ENCODE measurements around the gene EME1.

EME1 gene

DNA sequence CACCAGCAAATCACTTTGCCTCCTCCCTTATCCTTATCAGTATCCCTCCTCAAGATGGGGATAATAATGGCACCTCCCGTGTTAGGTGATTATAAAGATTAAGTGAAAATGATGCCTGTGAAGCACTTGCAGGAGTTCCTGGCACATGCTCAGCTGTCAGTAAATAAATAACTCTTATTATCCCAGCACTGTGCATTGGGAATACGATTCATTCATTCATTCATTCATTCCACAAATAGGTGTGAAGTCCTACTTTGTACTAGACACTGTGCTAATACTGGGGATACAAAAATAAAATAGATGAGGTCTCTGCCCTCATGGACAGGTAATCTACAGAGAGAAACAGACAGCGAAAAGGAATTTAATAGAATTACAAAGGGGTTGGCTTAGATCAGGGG is 25.1 kb upstream of the EME1 start:
- DNase-seq, result no peak

DNA sequence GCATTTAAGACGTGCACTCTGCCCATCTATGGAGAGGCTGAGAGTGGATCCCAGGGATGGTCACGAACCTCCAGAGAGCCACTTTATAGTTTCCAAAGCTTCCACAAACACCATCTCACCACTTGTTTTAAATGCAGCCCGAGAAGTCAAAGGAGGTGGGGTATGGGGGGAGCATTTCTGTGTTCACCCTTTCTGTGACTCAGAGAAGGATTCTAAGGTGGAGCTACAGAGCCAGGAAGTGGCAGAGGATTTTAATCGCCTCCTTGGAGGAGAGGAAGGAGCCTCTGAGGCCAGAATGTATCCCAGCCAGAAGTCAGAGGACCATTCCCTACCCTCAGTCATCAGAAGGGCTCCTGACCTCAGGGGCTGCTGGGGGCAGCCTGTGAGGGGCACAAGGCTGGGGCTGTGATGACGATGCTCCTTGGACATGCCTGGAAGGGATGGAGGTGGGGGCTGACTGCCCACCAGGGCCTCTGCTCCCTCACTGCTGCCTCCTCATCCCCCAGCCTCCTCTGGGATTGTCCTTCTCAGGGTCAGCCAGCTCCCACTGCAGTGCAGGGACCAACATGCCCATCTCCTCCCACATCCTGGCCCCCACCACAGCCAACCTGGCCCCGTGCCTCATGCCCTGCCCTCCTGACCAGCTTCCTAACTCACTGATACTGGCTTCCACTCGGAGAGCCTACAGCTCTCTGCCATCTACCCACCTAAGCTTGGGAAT is 24.3 kb upstream of the EME1 start:
- no peak for DNase-seq

DNA sequence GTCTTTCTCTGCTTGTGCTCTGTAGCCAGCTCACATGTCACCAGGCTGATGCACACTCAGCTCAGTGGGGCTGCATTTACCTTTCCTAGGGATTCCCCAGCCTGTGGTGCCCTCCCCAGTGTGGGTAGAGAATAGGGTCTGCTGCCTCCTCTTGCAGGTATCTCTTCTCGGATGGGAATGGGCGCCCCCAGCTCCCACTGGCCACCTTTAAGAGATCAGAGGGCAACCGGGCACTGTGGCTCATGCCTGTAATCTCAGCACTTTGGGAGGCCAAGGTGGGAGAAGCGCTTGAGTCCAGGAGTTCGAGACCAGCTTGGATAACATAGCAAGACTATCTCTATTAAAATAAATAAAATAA is 23.8 kb upstream of the EME1 start:
- DNase-seq, result no peak

DNA sequence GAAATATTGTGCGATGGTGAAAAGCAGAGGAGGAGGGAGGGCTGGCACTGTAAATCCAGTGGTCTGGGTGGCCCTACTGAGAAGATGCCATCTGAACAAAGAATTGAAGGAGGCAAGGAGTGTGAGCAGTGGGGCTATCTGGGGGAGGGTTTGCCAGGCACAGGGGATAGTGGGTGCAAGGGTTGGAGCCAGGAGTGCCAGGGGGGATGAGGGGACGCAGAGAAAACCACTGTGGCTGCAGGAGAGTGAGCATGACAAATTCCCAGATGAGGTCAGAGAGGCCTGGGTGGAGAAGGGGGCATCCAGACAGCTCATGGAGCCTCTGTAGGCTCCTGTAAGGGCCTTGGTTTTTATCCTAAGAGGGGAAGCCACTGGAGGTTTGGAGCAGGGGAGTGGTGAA is 22.3 kb upstream of the EME1 start:
- DNase-seq, result no peak

DNA sequence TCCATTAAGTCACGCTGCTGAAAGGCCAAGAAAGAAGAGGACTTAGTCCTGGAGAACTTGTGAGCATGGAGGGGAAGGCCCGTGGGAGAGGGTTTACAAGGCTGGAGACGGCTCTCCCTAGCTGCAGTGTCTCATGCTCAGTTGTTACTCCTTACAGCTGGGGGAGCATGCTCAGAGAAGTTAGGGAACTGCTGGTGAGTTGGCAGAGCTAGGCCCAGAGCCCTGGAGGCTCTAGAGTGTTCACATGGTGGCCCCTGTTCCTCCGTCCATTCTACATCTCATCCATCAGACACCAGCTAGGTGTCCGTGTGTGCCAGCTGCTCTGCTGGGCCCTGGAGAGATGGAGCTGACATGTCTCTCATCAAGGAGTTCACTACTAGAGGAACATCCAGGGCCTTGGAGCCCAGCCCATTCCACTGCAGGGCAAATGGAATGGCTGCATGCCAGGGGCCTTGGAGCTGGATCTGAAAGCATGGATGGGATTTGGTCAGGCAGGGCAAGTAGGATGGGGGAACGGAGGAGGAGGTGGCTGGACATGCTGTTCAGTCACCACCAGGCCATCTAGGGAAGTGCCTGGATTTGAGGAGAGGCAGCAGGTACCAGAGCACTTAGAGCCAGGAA is 20.8 kb upstream of the EME1 start:
- DNase-seq, result no peak

DNA sequence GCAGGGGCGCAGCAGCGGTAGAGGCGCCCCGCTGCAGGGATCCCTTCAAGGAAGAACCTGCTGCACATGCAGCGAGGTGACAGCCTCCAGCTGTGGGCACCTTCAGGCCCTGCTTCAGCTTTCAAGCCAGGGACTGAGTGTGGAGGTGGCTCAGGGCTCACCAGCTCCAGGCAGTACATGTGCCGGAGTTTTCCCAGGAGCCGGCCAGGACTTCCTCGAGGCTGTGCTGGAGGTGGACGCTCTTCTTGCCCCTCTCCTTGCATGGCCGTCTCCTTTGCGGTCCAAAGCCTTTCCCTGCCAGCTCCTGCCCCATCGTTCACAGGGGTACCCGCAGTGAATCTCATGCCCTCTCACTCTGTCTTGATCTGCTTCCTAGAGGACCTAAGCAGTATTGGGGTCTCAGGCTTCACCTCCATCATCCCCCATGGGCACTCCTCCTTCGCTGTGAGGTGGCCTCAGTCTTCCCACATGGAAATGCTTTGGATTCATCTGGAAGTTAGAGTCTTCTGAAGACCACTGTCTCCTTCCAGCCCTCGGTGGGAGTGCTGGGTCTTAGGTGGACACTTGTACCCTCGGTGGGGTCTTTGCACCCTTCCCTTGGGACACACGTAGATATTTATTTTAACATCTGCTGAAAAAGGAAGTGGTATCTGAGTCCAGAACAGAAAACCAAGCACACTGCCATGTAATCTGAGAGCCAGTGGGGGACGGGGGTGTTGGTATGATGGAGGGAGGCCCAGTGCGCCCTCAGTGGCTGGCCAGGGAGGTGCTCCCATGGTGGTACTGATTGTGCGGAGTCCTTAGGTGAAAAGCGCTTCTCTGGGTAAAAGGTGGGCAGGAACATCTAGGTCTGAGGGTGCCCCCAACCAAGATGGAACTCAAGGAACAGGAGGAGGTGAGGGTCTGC is 20.1 kb upstream of the EME1 start:
- no peak for DNase-seq

DNA sequence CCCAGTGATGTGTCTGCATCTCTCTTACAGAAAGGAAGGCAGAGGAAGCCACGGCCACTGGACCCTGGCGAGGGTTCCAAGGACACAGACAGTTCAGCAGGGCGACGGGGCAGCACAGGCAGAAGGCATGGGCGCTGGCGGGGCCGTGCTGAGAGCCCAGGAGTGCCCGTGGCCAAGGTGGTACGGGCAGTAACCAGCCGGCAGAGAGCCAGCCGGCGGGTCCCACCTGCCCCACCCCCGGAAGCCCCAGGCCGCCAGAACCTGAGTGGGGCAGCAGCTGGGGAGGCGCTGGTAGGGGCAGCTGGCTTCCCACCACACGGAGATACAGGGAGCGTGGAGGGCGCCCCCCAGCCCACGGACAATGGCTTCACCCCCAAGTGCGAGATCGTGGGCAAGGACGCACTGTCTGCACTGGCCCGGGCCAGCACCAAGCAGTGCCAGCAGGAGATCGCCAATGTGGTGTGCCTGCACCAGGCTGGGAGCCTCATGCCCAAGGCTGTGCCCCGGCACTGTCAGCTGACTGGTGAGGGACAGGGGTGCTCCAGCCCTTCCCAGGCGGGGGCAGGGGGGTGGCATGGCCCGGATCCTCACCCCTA is 19.3 kb upstream of the EME1 start:
- no peak for DNase-seq

DNA sequence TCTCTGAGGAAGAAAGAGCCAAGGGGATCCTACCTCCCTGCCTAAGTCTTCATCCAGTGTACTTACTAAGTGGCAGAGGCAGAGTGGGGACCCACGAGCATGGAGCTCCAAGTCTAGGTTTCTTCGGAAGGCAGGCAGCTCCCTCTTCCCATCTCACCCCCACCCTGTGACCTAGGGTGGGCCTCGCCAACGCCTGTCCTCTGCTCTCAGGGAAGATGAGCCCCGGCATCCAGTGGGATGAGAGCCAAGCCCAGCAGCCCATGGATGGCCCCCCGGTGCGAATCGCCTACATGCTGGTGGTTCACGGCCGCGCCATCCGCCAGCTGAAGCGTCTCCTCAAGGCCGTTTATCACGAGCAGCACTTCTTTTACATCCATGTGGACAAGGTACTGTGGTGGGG is 18.8 kb upstream of the EME1 start:
- DNase-seq, result no peak

DNA sequence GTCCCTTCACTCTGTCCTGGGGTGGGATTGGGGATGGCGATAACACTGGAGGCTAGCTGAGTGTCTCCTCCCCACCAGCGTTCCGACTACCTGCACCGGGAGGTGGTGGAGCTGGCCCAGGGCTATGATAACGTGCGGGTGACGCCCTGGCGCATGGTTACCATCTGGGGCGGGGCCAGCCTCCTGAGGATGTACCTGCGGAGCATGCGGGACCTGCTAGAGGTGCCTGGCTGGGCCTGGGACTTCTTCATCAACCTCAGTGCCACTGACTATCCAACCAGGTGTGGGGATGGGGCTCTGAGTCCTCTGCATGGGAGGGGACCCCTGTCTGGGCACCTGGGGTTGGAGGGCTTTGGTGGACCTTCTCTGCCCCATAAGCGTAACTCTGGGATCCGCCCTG is 18.3 kb upstream of the EME1 start:
- no peak for DNase-seq

DNA sequence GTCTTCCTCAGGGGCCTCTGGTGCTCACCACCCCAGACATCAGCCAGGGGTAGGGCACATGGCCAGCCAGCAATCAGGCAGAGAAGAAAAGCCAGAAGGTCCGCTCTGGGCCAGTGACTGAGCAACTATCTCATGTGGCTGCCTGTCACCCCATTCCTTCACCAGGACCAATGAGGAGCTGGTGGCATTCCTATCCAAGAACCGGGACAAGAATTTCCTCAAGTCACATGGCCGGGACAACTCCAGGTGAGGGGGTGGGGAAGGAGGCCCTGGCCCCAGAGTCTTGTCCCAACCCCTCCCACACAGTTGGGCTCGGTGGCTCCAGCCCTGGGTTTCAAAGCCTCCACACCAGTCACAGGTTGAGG is 17.7 kb upstream of the EME1 start:
- no peak for DNase-seq

DNA sequence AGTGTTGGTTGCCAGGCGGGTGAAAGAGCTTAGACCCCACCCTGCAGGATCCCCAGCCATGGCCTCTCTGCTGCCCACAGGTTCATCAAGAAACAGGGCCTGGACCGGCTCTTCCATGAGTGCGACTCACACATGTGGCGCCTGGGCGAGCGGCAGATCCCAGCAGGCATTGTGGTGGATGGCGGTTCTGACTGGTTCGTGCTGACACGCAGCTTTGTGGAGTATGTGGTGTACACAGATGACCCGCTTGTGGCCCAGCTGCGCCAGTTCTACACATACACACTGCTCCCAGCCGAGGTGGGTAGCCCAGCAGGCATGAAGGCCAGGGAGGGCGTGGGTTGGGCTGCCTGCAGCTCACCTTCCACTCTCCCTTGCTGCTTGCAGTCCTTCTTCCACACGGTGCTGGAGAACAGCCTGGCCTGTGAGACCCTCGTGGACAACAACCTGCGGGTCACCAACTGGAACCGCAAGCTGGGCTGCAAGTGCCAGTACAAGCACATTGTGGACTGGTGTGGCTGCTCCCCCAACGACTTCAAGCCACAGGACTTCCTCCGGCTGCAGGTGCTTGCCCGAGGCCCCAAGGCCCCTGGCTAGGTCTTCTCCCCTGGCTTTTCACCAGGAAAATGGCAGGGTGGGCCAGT is 17.2 kb upstream of the EME1 start:
- no peak for DNase-seq

DNA sequence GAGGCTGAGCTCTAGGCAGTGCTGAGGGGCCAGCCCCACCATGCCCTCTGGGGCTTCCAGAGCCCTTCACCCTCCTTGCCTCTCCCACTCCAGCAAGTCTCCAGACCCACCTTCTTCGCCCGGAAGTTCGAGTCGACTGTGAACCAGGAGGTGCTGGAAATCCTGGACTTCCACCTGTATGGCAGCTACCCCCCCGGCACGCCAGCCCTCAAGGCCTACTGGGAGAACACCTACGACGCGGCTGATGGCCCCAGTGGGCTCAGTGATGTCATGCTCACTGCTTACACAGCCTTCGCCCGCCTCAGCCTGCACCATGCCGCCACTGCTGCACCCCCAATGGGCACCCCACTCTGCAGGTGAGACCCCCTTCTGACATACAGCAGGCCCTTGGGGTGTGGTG is 16.6 kb upstream of the EME1 start:
- no peak for DNase-seq

DNA sequence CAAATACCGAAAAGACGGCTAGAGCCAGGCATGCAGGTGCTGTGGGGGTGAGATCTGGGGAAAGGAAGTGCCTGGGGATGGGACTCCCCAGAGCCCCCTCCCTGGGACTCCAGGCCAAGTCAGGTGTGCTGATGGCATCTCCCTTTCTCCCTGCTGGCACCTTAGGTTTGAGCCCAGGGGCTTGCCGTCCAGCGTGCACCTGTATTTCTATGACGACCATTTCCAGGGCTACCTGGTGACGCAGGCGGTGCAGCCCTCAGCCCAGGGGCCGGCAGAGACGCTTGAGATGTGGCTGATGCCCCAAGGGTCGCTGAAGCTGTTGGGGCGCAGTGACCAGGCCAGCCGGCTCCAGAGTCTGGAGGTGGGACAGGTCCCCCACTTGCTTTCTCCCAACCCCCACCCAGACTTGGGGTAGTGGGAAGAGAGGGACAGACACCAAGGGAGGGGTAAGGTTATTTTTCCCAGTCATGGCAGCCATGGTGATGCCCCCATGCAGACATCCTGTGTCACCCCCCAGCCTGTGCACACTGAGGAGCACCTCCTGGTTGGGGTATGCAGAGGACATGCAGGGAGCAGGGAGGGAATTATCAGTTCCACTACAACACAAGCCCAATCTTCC is 16.0 kb upstream of the EME1 start:
- DNase-seq, result no peak

DNA sequence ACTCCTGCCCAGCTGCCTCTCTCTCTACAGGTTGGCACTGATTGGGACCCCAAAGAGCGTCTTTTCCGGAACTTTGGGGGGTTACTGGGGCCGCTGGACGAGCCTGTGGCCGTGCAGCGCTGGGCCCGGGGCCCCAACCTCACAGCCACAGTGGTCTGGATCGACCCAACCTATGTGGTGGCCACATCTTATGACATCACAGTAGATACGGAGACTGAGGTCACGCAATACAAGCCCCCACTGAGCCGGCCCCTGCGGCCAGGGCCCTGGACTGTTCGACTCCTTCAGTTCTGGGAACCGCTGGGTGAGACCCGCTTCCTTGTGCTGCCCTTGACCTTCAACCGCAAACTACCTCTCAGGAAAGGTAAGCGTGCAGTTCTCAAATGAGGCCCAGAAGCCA is 14.9 kb upstream of the EME1 start:
- DNase-seq, result no peak

DNA sequence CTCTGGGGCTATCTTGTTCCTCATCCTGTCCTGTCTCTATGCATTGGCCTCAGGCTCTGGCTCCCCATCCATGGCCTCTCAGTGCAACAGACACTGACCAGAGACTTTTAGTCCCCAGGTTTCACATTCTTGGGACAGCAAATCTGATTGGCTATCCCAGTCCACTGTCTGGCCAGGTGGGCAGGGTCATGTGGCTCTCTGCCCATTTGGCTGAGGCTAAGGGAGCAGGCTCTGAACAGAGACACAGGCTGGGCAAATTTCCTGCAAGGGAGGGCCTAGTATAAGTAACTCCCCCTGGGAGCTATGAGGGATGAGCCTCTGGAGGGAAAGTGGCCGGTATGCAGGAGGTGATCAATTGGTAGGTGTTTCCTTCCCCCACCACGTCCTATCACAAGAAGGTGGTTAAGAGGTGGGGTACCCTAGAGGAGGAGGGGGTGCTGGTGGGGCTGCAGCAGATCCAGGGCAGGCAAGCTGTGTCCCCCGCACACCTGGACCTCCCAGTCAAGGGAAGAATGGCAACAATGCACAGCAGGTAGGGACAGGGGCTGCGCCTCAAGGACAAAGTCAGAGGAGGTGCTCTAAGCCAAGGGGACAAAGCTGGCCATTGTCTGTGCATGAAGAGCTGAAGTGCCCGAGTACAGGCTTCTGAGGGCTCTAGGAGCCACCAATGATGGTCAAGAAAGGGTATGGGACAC is 13.9 kb upstream of the EME1 start:
- DNase-seq, result no peak

DNA sequence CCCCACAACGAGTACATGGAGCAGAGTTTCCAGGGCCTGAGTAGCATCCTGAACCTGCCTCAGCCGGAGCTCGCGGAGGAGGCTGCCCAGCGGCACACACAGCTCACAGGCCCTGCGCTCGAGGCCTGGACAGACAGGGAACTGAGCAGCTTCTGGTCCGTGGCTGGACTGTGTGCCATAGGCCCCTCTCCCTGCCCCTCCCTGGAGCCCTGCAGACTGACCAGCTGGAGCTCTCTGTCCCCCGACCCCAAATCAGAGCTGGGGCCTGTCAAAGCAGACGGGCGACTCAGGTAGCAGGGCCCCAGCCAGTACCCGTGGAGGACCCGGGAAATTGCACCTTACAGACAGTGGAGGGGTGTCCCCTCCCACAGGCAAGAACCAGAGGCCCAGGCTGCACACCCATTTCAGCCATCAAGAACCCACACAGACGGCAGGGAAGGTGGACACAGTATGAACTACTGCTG is 13.0 kb upstream of the EME1 start:
- DNase-seq, result no peak

DNA sequence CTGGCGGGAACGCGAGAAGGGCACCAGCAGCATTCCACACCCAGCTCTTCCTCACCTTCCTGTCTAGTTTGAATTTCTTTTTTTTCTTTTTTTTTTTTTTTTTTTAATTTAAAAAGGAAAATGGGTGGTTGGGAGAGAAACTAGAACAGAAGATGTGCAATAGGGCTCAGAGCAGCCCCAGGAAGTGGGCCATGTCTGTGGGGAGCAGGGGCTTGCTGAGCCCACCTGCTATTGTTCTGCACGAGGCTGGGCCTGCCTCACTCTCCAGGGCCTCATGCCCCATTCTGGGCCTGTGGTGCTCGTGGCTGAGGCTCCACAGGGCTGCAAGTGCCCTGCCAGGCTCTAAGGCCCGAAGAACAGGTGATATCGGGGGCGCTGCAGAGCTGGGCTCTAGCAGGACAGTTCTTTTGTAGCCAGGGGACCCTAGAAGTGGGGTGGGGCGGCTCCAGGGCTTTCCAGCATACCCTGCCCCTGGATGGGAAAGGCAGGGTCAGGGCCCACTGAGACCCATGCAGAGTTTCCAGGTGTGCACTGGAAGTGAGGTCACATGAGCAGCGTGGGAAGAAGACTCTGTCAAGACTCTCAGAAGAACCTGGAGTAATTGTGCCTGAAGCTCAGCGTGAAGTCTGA is 12.4 kb upstream of the EME1 start:
- DNase-seq, result no peak

DNA sequence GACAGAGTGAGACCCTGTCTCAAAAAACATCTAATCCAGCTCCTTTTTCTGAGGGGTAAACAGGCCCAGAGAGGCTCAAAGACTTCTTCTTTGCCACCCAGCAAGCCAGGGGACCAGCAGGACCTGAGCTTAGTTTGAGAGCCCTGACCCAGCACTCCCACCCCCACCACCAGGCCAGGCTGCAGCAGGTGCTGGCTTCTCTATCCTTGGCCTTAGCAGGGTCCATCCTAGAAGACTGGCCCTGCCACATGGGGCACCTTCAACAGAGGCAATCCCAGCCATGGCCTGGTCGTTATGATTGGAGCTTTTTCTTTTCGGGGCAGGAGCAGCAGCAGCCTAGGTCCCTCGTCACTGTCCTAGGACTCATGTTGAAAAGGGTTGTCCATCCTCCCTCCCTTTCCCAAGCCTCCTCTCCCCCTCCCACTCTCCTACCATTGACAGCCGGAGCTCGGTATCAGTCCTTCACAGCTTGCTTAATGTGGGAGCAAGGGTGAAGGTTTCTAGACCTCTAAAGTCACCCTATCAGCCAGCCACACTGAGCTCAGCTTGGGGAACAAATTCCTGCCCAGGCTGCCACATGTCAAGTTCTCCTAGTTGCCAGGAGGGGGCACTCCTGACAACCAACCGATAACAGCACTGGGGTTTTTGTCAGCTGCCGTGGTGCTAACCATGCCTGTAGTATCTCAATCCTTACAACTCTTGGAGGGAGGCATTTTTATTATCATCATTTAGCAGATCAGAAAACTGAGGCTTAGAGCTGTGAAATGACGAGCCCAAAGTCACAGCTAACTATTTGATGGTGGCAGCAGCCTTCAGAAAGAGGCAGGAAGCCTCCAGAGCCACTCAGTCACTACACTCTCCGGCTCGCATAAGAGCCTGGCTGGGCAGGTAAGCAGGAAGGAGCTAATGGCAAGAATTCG is 11.2 kb upstream of the EME1 start:
- DNase-seq, result peak in 4 of 5 experiments; percentile 24 to 81 (median 34)

DNA sequence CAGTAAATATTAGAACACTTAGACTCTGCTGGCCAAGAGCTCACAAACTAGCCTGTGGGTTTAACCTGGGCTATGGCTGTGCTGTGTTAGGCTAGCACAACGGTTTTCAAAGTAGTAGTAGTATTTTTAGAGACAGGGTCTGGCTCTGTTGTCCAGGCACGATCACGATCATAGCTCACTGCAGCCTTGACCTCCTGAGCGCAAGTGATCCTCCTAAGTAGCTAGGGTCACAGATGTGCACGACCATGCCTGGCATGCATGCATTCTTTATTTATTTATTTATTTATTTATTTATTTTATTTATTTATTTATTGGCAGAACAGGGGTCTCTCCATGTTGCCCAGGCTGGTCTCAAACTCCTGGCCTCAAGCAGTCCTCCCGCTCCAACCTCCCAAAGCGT is 10.4 kb upstream of the EME1 start:
- no peak for DNase-seq

All from T-helper 2 cell (primary cell).